GM10248 (cell line): Measurements from ENCODE around the gene SNRPD2.

Source experiments
- CTCF ChIA-PET: fragments of 300-600 bp; sonication (Branson Sonifier 250); formaldehyde crosslinking; extraction: SDS; loops from one replicate; lab custom pipeline; 2021; ENCODE audit warnings: antibody characterized with exemption; lab: Yijun Ruan, JAX
- POLR2A ChIA-PET: fragments of 350-650 bp; sonication (Branson Sonifier 250); formaldehyde crosslinking; extraction: SDS; loops from one replicate; lab custom pipeline; 2020; ENCODE audit warnings: antibody characterized with exemption; lab: Yijun Ruan, JAX
- DNase-seq: peaks from one replicate; pipeline ENCODE4 v3.0.0; 2012; ENCODE audit errors: extremely low spot score
- TF ChIP-seq, protein P1 (sequence below): IDR thresholded peaks from 2 replicates; pipeline ENCODE4 v1.5.1; 2012; ENCODE audit warnings: mild to moderate bottlenecking, low read depth; ENCODE audit errors: extremely low read depth, missing control alignments, control extremely low read depth

SNRPD2 gene

DNA sequence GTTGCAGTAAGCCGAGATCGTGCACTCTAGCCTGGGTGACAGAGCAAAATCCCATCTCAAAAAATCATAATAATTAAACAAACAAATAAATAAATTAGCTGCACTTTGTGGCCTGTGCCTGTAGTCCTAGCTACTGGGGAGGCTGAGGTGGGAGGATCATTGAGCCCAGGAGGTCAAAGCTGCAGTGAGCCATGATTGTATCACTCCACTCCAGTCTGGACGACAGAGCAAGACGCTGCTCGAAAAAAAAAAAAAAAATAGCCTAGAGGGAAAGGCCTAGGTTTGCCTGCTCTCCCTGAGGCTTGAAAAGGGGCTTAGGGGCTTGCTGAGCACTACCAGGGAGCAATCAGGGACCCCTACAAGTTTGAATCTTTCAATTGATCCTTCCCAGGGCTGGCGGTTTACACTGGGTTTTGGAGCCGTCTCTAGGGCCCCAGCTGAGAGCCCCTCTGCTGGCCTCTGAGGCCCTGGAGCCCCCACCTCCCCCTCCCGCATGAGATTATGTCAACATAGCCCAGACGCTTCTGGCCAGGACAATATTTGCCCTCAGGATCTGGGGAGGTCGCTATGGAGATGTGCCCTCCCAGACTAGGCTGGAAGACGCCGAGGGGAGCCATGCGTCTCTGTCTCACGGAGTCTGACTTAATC lies 34.1 kb downstream of the SNRPD2 start:
- POLR2A ChIA-PET: no interaction called here
- no peak for DNase-seq
- TF ChIP-seq, protein P1, sequence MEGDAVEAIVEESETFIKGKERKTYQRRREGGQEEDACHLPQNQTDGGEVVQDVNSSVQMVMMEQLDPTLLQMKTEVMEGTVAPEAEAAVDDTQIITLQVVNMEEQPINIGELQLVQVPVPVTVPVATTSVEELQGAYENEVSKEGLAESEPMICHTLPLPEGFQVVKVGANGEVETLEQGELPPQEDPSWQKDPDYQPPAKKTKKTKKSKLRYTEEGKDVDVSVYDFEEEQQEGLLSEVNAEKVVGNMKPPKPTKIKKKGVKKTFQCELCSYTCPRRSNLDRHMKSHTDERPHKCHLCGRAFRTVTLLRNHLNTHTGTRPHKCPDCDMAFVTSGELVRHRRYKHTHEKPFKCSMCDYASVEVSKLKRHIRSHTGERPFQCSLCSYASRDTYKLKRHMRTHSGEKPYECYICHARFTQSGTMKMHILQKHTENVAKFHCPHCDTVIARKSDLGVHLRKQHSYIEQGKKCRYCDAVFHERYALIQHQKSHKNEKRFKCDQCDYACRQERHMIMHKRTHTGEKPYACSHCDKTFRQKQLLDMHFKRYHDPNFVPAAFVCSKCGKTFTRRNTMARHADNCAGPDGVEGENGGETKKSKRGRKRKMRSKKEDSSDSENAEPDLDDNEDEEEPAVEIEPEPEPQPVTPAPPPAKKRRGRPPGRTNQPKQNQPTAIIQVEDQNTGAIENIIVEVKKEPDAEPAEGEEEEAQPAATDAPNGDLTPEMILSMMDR: no peak
- CTCF ChIA-PET: no interaction called here

GRCh38 chr19:45655073-45655472 lies 36.7 kb downstream of the SNRPD2 start:
- ChIA-PET POLR2A (no interaction called here), CTCF (interaction anchor here (1.6 to 2.0 kb wide), 2 partner anchors 11 to 13 kb away, joined by 3 to 7 read pairs; no protein-coding TSS in a partner anchor)
- no peak for DNase-seq
- TF ChIP-seq, protein P1: no peak

DNA sequence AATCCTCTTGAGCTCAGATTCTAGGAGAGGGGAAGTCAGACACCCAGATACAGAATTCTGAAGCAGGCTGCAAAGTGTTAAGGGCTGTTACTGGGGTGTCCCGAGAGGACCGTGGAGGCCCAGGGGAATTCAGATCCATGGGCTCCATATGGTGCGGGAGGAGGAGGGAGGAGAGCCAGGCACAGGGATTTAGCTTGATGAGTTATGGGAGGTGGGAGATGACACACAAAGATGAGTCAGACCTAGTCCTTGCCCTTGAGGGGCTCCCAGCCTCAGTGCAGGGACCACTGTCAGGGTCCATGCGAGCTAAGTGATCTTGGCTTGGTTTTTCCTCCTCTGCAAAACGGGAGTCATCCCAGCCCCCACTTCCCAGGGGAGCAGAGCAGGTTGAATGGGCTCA lies 38.1 kb downstream of the SNRPD2 start:
- ChIA-PET CTCF (interaction anchor here (0.7 to 2.0 kb wide), 4 partner anchors 9 to 39 kb away, joined by 3 to 7 read pairs (median 3); partner anchors contain the start of gene QPCTL), POLR2A (no interaction called here)
- TF ChIP-seq, protein P1: no peak
- no peak for DNase-seq

DNA sequence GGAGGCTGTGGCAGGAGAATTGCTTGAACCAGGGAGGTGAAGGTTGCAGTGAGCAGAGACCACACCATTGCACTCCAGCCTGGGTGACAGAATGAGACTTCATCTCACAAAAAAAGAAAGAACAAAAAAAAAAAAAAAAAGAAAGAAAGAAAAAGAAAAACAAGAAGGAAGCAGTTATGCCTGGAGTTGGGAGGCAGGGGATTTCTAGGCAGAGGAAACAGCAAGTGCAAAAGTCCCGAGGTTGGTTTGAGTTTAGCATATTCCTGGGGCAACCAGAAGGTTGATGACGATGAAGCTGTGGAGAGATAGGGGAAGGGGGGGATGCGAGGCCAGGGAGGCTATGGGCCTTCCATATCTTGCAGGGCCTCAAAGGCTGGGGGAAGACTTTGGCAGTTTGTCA lies 41.0 kb downstream of the SNRPD2 start:
- POLR2A ChIA-PET: interaction anchor here (0.7 kb wide), 1 partner anchor 9 kb away, joined by 6 read pairs; no protein-coding TSS in a partner anchor
- DNase-seq: no peak
- CTCF ChIA-PET: interaction anchor here (1.0 to 1.6 kb wide), 3 partner anchors 8 to 156 kb away, joined by 3 to 7 read pairs (median 5); no protein-coding TSS in a partner anchor
- TF ChIP-seq, protein P1: no peak

- CTCF ChIA-PET: interaction anchor here (0.7 to 2.8 kb wide), 12 partner anchors 10 to 207 kb away, joined by 3 to 13 read pairs (median 3); partner anchors contain the start of gene SNRPD2
- TF ChIP-seq, protein P1: no peak
Measured at GRCh38 chr19:45646345-45646698, 45.4 kb downstream of the SNRPD2 start.

DNA sequence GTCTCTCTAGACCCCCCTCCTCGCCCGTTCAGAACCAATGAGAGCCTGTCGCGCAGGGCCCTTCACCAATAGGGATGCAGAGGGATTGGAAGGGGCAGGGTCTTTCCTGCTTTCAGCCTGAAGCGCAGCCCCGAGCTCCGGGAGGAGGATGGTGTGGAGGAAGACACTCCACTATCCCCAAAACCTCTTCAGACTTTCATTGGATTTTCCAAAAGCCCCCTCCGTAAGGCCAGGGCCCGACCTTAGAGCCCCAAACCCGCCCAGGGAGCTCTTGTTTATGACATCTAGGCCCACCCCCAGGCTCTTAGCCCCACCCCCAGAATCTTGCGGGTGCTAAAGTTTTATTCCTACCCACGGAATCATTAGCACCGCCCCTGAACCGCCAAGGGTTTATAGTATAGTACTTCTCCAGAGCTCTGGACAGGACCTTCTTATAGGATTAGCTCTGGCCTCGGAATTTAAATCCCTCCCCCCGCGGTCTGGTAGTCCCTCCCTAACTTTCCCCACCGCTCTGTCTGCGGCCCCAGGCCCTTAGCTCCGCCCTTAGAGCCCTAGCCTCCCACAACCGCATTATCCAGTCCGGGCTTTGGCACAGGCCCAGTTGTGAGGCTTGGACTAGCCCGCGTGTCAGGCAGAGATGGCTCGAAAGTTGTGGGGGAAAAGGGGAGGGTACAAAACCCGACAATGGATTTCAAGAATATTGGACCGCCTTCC lies 46.0 kb downstream of the SNRPD2 start:
- ChIA-PET CTCF (interaction anchor here (0.7 to 2.8 kb wide), 14 partner anchors 11 to 206 kb away, joined by 3 to 13 read pairs (median 3); partner anchors contain the start of gene SNRPD2), POLR2A (interaction anchor here (0.5 to 1.0 kb wide), 5 partner anchors 11 to 178 kb away, joined by 3 to 8 read pairs (median 4); partner anchors contain the start of gene FOSB)
- peak; percentile 93 for DNase-seq
- TF ChIP-seq, protein P1: no peak

More at GRCh38 chr19:45646345-45646698, 45.4 kb downstream of the SNRPD2 start:
- no peak for DNase-seq
- POLR2A ChIA-PET: interaction anchor here (0.5 to 1.0 kb wide), 2 partner anchors 16 to 25 kb away, joined by 3 to 5 read pairs; no protein-coding TSS in a partner anchor
